Body of pancreas (tissue), 4 donors: ENCODE measurements around the gene PIP5K1B.

Experiments
- POLR2A ChIP-seq, 3 donors: fragments of 450-650 bp; IDR thresholded peaks; one replicate each; pipeline ENCODE4 v1.6.1; 2016; ENCODE audit warnings: antibody characterized with exemption in 3 of 3, mild to moderate bottlenecking in 2 of 3
- TF ChIP-seq, protein P1 (sequence below), 7 experiments: fragments of 450-650 bp in 4 of 7; fragments of 200-600 bp in 3 of 7; sonication (generic) in 3 of 7; IDR thresholded peaks; one replicate each; pipeline ENCODE4 v1.5.1; 2016 to 2019; ENCODE audit warnings: antibody characterized with exemption in 7 of 7

DNA sequence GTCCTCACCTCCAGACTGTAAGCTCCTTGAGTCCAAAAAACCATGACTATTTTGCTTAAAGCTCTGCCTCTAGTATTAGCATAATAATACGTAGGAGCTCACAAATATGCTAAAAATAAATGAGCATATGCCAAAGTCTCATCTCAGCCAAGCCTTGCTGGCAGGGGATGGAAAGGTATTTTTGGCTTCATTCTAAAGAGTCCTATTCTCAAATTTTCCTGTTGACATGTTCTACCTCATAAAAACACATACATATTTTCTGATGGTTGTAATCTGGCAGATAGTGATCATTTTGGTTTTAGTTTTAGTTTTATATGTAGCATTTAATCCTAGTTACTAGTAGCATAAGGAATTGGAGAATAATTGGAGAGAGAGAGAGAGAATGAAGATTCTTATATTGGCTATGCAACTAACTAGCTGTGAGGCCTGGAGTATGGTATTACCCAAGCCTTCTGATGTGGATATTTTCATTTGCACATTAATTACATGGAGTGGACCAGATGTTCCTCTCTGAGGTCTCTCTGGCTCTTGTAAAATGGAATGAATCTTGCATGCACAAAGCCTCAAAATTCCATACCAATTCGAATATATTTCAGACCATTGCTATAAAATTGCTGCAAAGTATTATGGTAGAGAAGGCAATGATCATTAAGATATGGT, 55.8 kb downstream of the PIP5K1B start:
- TF ChIP-seq, protein P1, sequence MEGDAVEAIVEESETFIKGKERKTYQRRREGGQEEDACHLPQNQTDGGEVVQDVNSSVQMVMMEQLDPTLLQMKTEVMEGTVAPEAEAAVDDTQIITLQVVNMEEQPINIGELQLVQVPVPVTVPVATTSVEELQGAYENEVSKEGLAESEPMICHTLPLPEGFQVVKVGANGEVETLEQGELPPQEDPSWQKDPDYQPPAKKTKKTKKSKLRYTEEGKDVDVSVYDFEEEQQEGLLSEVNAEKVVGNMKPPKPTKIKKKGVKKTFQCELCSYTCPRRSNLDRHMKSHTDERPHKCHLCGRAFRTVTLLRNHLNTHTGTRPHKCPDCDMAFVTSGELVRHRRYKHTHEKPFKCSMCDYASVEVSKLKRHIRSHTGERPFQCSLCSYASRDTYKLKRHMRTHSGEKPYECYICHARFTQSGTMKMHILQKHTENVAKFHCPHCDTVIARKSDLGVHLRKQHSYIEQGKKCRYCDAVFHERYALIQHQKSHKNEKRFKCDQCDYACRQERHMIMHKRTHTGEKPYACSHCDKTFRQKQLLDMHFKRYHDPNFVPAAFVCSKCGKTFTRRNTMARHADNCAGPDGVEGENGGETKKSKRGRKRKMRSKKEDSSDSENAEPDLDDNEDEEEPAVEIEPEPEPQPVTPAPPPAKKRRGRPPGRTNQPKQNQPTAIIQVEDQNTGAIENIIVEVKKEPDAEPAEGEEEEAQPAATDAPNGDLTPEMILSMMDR (IDR thresholded peaks at IDR 0.05): no peak
- TF ChIP-seq POLR2A (IDR thresholded peaks at IDR 0.05): no peak
